ENCODE data around the gene LDAF1.

DNA sequence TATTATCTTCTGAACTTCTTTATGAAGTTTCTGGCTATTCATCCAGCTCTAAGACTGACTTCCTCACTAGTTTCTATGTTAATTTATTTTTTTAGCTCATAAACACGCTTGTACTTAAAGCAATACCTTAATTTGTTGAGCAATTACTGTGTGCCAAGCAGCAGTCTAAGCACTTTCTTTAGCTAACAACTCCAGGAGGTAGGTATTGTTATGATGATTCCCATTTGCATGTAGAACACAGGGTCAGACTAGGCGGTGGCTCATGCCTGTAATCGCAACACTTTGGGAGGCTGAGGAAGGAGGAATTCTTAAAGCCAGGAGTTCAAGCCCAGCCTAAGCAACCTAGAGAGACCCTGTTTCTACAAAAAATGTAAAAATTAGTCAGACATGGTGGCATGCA is 27.7 kb upstream of the LDAF1 start:
- TF ChIP-seq POLR2AphosphoS5 (IDR thresholded peaks at IDR 0.05) (no peak), CTCF (IDR thresholded peaks at IDR 0.05) (no peak), POLR2A (IDR thresholded peaks at IDR 0.05) (no peak), EP300 (IDR thresholded peaks at IDR 0.05) (no peak)
